Raji (cell line): ENCODE data around the gene RAB39B.
A peak's percentile ranks its signal among the peaks of the same experiment; 100 is the strongest.

Experiments
- POLR2A ChIP-seq: IDR thresholded peaks from 2 replicates; pipeline ENCODE4 v1.6.1; 2011; ENCODE audit warnings: low read depth, low read length, control low read depth; ENCODE audit not compliant: insufficient read depth

RAB39B gene, protein sequence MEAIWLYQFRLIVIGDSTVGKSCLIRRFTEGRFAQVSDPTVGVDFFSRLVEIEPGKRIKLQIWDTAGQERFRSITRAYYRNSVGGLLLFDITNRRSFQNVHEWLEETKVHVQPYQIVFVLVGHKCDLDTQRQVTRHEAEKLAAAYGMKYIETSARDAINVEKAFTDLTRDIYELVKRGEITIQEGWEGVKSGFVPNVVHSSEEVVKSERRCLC

DNA sequence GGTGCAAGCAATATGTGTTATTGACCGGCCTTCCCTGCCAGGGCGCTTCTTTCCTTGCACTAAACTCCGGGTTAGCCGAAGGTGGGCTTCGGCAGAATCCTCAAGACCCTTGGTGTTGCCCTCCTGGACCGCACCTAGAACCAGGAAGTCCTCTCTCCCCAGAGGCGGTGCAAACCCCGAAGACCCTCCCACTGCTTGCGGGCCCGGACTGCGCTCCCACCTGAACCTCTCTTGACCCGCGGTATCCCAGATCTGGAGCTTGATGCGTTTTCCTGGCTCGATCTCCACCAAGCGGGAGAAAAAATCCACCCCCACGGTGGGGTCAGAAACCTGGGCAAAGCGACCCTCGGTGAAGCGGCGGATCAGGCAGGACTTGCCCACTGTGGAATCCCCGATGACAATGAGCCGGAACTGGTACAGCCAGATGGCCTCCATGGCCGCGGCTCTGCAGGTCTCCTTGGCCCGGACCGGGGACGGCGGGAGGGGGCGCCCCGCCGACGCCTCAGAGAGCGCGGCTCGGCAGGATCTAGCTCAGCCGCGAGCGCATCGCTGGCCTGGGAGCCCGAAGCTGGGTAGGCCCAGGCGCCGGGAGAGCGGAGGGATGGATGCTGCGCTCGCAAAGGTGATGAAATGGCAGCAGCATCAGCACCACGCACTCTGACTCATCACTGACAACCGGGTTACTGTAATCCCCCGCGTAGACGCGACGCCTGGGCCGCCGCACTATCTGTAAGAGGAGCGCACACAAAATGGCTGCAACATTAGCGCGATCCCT is at the start of gene RAB39B:
Gene RAB39B (minus strand): TSS at position 638 of the 775 bp plus-strand sequence. CDS start 203 bp downstream, at position 435.
- TF ChIP-seq POLR2A: peak; percentile 68

DNA sequence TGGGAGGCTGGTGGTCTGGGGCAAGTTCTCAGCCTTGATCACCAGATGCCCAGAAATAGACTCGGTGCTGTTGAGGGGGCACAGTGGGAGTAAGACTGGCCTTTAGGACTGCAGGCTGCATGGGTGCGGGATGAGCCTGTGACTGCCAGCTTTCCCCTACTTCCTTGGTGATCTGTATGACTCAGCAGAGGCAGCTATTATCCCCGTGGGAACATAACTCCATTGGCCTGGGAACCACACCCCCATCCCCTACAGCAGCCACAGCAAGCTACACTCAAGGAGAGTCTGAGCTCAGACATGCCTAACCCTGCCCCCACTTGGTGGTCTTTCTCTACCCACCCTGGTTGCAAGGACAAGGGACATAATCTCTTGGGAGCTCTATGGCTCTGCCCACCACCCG is 49.5 kb upstream of the RAB39B start:
- TF ChIP-seq POLR2A: no peak

DNA sequence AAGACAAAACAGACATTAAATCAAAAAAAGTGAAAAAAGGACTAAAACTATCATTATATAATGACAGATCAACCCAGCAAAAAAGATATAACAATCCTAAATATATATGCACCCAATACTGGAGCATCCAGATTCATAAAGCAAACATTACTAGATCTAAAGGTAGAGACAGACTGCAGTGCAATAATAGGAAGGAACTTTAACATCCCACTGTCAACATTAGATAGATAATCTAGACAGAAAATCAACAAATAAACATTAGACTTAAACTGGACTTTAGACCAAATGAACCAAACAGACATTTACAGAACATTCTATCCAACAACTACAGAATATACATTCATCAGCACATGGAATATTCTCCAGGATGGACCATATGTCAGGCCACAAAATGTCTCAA is 29.5 kb upstream of the RAB39B start:
- TF ChIP-seq POLR2A: no peak

DNA sequence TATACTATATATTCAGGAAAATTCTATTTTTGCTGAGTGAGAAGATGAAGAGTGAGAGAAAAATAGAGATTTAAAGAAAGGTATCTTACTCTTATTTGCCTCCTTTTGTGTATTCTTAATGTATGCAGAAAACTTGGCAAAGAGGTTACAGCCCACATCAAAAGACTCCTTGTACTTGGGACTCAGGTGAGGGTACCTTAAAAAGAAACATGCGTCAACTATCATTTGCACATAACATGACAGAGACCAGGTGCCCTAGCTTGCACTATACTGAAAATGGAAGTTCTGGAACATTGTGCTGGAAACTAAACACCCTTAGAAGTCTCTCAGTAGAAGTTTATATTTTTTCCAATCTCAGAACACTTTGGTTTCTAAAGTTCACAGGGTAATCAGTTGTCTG is 15.6 kb upstream of the RAB39B start:
- TF ChIP-seq POLR2A: no peak

DNA sequence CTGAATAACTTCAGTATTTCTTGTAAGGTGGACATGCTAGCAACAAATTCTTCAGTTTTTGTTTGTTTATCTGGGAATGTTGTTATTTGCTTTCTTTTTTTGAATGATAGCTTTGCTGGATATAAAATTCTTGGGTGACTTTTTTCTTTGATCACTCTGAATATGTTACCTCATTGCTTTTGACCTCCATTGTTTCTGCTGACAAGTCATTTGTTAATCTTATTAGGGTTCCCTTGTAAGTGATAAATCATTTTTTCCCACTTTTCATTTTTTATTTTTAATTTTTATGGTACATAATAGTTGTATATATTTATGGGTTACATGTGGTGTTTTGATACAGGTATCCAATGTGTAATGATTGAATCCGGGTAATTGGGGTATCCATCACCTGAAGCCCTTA is 6.7 kb upstream of the RAB39B start:
- TF ChIP-seq POLR2A: no peak

DNA sequence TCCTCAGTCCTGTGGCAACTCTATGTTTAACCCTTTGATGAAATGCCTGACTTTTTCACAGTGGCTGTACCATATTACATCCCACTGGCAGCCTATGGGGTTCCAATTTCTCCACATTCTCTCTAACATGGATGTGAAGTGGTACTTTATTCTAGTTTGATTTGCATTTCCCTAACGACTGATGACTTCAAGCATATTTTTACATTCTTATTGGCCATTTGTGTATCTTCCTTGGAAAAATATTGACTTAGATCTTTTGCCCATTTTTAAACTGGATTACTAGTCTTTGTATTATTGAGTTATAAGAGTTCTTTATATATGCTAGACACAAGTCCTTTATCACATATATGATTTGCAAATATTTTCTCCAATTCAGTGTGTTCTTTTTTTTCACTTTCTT is 2.1 kb upstream of the RAB39B start:
- TF ChIP-seq POLR2A: no peak

DNA sequence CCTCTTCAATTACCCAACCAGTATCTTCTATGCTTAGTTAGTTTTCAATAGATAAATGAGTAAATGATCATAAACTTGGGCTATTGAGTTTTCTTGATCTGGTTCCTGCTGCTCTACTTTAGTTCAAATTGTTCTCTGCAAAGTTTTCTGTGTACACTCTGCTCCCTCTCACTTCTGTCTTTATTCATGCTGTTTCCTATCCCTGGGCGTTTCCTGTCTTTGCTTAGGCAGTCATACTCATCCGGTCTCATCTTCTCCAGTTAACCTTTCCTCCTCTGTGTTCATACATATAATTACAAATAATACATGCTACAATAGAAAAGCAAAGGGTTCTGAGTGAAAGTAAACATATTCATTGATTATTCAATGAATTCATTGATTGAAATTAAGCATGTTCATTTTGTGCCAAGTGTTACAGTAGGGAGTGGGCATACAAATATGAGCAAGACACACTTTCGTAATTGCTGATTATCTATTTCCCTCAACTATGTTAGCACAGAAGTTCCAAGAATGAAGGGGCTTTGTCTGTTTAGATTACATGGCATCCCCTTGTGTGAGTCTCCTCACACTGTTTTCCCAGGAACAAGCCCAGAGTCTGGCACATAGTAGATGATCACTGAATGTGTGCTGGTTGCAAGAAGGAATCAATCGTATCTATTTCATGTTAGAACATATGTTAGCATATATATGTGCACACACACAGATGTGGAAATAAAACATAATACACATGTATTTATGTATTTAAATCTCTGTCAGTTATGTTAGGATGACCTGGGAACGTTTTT is 1.1 kb downstream of the RAB39B start:
- no peak for TF ChIP-seq POLR2A

DNA sequence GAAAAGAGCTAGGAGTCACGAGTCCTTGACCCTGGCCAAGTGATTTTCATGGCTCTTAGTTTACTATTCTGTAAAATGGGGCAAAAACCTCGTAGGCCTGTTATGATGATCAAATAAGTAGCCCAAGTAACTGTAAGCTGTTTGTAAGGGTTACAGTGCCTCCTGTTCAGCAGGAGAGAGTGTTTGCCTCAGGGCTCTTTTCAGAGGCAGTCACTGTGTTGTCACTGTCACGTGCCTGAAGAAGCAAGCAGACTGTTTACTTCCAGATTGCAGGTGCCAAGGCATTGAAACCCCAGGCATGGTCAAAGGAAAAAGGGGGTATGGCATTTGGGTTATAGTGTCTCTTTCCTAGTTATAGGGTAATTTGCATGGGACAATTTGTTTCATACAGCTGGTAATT is 4.5 kb downstream of the RAB39B start:
- no peak for TF ChIP-seq POLR2A

DNA sequence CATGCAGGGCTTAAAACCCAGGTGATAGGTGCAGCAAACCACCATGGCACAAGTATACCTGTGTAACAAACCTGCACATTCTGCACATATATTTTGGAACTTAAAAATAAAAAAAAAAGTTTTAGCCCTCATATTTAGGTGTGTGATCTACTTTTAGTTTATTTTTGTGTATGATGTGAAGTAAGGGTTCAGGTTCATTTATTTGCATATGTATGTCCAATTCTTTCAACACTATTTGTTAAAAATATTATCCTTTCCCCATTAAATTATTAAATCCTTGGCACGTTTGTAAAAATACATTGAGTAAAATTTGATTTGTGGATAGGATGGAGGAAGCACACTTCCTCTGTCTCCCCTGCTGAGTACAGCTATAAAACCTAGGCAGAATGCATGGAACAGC is 12.9 kb downstream of the RAB39B start:
- no peak for TF ChIP-seq POLR2A

DNA sequence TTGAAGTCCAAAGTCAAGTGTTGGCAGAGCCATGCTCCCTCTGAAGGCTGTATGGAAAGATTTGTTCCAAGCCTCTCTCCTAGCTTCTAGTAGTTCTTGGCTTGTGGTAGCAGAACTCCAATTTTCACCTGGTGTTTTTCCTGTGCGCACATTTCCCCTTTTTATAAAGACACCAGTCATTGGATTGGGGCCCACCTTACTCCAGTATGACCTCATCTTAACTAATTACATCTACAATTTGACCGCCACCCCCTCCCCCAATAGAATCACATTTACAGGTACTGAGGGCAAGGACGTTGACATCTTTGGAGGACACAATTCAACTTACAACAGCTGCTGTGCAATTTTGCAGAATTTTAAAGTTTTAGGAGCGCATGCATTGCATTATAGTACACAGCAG is 16.8 kb downstream of the RAB39B start:
- TF ChIP-seq POLR2A: no peak

DNA sequence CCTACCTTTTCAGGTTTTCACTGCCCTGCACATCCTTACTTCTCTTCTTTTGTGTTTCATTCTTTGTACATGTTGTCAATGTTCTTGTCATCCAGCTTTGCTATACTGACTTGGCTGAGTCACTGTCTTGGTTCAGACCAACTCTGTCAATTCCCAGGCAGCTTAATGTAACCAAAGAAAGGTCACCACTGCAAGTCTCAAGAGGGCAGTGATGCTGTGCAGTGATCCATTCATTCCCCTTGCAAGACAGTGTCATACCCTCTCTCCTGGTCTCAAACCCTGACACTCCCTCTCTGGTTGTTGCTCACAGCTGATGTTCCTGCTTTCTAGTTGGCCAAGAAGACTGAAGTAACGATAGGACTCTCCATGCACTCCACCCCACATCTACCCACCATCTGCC is 17.5 kb downstream of the RAB39B start:
- no peak for TF ChIP-seq POLR2A

DNA sequence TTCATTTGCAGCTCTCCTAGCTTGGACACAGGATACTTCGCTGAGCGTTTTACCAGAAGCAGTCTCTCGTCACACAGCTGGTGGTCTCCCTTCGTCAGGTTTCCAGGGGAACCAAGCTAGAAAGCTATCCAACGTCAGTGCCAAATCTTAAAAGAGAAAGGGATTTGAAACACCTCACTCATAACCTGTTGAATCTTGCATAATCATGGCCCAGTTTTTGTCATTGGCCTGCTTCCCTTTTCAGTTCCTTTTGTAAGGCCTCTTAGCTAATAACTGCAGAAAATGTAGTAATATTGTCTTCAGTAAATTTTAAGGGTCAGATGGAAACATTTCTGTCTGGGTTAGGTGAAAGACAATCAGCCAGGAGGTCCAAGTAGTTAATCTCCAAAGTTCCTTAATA is 22.0 kb downstream of the RAB39B start:
- TF ChIP-seq POLR2A: no peak

DNA sequence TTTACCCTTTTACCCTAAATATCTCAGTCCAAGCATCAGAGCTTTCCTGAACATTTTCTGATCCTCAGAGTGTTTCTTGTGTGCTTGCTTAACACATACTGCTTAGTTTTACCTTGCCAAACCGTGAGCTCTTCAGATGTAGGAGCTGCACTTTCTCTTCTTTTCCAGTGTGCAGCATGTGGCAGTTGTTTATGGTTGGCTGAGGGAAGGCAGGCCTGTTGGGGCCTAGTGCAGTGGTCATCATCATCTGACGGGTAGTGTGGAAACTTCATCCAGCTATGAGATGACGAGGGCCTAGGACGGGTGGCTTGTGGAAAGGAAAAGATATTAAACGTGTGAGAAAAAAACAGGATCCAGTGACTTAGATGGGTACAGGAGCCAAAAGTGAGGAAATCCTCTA is 26.6 kb downstream of the RAB39B start:
- no peak for TF ChIP-seq POLR2A

DNA sequence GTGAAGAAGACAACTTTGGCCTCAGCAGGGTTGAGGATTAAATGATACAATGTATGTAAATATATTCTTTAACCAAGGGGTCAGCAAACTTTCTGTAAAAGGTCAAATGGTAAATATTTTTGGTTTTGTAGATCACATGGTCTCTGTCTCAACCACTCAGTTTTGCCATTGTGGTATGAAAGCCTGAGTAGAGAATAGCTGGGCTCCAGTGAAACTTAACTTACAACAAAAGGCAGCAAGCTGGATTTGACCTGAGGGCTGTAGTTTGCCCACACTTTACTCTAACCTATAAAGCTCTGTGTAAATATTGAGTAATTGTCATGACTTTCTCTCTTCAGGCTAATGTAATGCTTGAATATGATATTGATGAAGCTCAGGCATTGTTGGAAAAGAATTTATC is 28.4 kb downstream of the RAB39B start:
- no peak for TF ChIP-seq POLR2A

DNA sequence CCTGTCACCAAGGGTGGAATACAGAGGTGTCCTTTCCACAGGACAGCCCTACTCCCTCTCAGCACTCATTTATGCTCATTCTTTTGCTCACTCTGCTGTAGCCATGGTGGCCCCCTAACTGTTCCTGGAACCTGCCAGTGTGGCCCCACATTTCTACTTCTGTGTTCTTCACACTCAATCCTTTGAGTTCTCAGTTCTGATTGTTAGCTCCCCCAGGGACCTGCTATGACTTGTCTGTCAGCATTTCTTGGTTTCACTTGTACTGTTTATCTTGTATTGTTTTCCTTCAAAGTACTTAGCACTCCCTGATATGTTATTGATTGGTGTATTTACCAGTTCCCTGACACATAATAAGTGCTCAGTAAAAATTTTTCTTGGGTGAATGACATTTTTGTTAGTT is 33.1 kb downstream of the RAB39B start:
- TF ChIP-seq POLR2A: no peak

DNA sequence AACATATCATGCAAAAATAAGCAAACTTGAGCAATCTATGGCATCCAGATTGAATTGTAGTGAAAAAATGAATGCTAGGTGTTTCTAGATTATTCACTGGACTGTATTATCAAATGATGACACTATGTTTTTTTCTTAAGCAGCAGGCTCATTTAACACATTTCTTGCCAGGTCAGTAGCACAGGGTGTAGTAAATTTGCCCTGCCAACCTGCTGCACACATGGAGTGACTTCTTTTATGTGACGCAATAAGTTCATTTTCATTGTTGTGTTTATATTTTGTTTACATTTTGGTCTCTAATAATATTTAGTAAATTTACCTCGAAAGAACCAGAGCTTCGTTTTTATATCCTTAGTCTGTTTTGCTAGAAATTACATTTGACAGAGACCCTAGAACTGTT is 38.5 kb downstream of the RAB39B start:
- no peak for TF ChIP-seq POLR2A
